HepG2 (cell line): ENCODE measurements around the gene THRA. TPM values are rescaled to one million over a fixed set of nuclear protein-coding genes. Genes with fewer than 3 reads are reported as not detected.

Experiments
- BHLHE40 ChIP-seq: IDR thresholded peaks from 2 replicates; pipeline ENCODE4 v1.6.1; 2011; ENCODE audit warnings: low read length, improper control_type of control experiment
- CEBPZ ChIP-seq: IDR thresholded peaks from 2 replicates; pipeline ENCODE4 v1.6.1; 2012; ENCODE audit warnings: low read length, improper control_type of control experiment
- DPF2 ChIP-seq: sonication (generic); formaldehyde crosslinking; IDR thresholded peaks from 2 replicates; pipeline ENCODE4 v1.4.0; 2020; ENCODE audit warnings: mild to moderate bottlenecking, low read depth, missing genetic modification reagents, borderline replicate concordance
- E2F2 ChIP-seq: sonication (generic); formaldehyde crosslinking; IDR thresholded peaks from 2 replicates; pipeline ENCODE4 v1.4.0; 2020; ENCODE audit warnings: missing genetic modification reagents, borderline replicate concordance
- FLYWCH1 ChIP-seq: sonication (generic); formaldehyde crosslinking; IDR thresholded peaks from 2 replicates; pipeline ENCODE4 v1.8.1; 2023; ENCODE audit warnings: mild to moderate bottlenecking, missing genetic modification reagents
- HINFP ChIP-seq: sonication (generic); formaldehyde crosslinking; IDR thresholded peaks from 2 replicates; pipeline ENCODE4 v1.4.0; 2020; ENCODE audit warnings: low read depth, mild to moderate bottlenecking, missing genetic modification reagents
- KAT8 ChIP-seq: IDR thresholded peaks from 2 replicates; pipeline ENCODE4 v1.6.1; 2016; ENCODE audit warnings: missing genetic modification reagents, missing compliant biosample characterization
- MEIS2 ChIP-seq: sonication (generic); formaldehyde crosslinking; IDR thresholded peaks from 2 replicates; pipeline ENCODE4 v1.9.0; 2021; ENCODE audit warnings: mild to moderate bottlenecking, missing genetic modification reagents
- PAX8 ChIP-seq: sonication (generic); formaldehyde crosslinking; IDR thresholded peaks from 2 replicates; pipeline ENCODE4 v1.8.0; 2022; ENCODE audit warnings: mild to moderate bottlenecking, missing genetic modification reagents, borderline replicate concordance
- PAXIP1 ChIP-seq: sonication (generic); formaldehyde crosslinking; conservative IDR thresholded peaks from 2 replicates; pipeline ENCODE4 v1.4.0; 2020; ENCODE audit warnings: mild to moderate bottlenecking, missing genetic modification reagents, moderate library complexity
- POLR2AphosphoS2 ChIP-seq: IDR thresholded peaks from 2 replicates; pipeline ENCODE4 v1.6.1; 2011; ENCODE audit warnings: low read depth, low read length, improper control_type of control experiment
- TRAFD1 ChIP-seq: sonication (generic); formaldehyde crosslinking; IDR thresholded peaks from 2 replicates; pipeline ENCODE4 v1.5.1; 2020; ENCODE audit warnings: missing genetic modification reagents, mild to moderate bottlenecking, borderline replicate concordance
- ZNF138 ChIP-seq: sonication (generic); formaldehyde crosslinking; IDR thresholded peaks from 2 replicates; pipeline ENCODE4 v1.5.0; 2020; ENCODE audit warnings: mild to moderate bottlenecking, low read depth, missing genetic modification reagents
- ZNF20 ChIP-seq: sonication (generic); formaldehyde crosslinking; IDR thresholded peaks from 2 replicates; pipeline ENCODE4 v1.4.0; 2020; ENCODE audit warnings: mild to moderate bottlenecking, moderate library complexity, missing genetic modification reagents
- ZNF781 ChIP-seq: sonication (generic); formaldehyde crosslinking; IDR thresholded peaks from 2 replicates; pipeline ENCODE4 v1.5.1; 2020; ENCODE audit warnings: borderline replicate concordance, mild to moderate bottlenecking, missing genetic modification reagents; ENCODE audit errors: not compliant biosample characterization
- polyA plus RNA-seq, 8 experiments: library from polyadenylated mRNA; depleted of rRNA in 3 of 8; stranded (reverse) in 7 of 8; unstranded in 1 of 8; fragments of >200 nt; fragmentation: Illumina TruSeq in 4 of 8; extraction: Trizol in 4 of 8; gene quantifications; 2 replicates each; pipeline versions ENCODE4 v1.2.1 to v1.2.3, GENCODE V29; 2011 to 2016; ENCODE audit warnings: low read depth in 4 of 8, missing spikeins in 1 of 8, mixed read lengths in 1 of 8; ENCODE audit not compliant: insufficient read depth in 1 of 8
- total RNA-seq, 5 experiments: library from RNA; depleted of rRNA; stranded (reverse); fragments of >200 nt; fragmentation: Illumina TruSeq; extraction: Trizol; gene quantifications; 2 replicates each; pipeline ENCODE4 v1.2.3, GENCODE V29; 2016; ENCODE audit warnings: low read depth in 1 of 5

Gene THRA
- total and polyA plus RNA-seq, 2 of the 13 experiments (the other 11 are each of a cell fraction or from before 2014, with no cell fraction given): 8.0 to 9.9 TPM

GRCh38 chr17:40097931-40098845, 35.4 kb downstream of the THRA start (continued):
- TF ChIP-seq TRAFD1 (CRISPR knock-in tag) (no peak), MEIS2 (CRISPR knock-in tag) (peak; percentile 85), HINFP (CRISPR knock-in tag) (no peak), DPF2 (CRISPR knock-in tag) (peak; percentile 72), ZNF781 (CRISPR knock-in tag) (peak; percentile 77), ZNF138 (CRISPR knock-in tag) (peak; percentile 19; the same call in 1 of the 2 replicates), PAX8 (no peak), PAXIP1 (CRISPR knock-in tag) (peak; percentile 93), CEBPZ (no peak), BHLHE40 (peak; percentile 87), KAT8 (peak; percentile 60; the same call in 1 of the 2 replicates), POLR2AphosphoS2 (0 out of 2 replicates have a peak, but pooled peaks have one; percentile 64), FLYWCH1 (CRISPR knock-in tag) (0 out of 2 replicates have a peak, but pooled peaks have one; percentile 12), ZNF20 (CRISPR knock-in tag) (peak; percentile 80), E2F2 (no peak)
